PFSK-1 (cell line): Measurements from ENCODE around the gene NRP1.

Source experiments
- FOXP2 ChIP-seq: optimal IDR thresholded peaks from 2 replicates; pipeline ENCODE3; 2011; ENCODE audit warnings: borderline replicate concordance, control low read depth, inconsistent platforms; ENCODE audit not compliant: insufficient read depth; ENCODE audit errors: extremely low read length, extremely low read depth
- POLR2AphosphoS5 ChIP-seq: IDR thresholded peaks from 2 replicates; pipeline ENCODE4 v1.6.1; 2012; ENCODE audit warnings: low read depth, mild to moderate bottlenecking, control low read depth, low read length, moderate library complexity
- SIN3A ChIP-seq: IDR thresholded peaks from 2 replicates; pipeline ENCODE4 v1.6.1; 2012; ENCODE audit warnings: mild to moderate bottlenecking, low read length, moderate library complexity, borderline replicate concordance; ENCODE audit not compliant: insufficient read depth
- TAF1 ChIP-seq: IDR thresholded peaks from 2 replicates; pipeline ENCODE4 v1.6.1; 2012; ENCODE audit warnings: low read length, control low read depth, borderline replicate concordance; ENCODE audit not compliant: insufficient read depth
- TF ChIP-seq, protein P1 (sequence below), 2 experiments: IDR thresholded peaks; 2 replicates each; pipeline versions ENCODE4 v1.6.1 to v1.8.0; 2011 to 2012; ENCODE audit warnings: low read depth in 2 of 2, low read length in 2 of 2, control low read depth in 1 of 2, inconsistent platforms in 1 of 2, mild to moderate bottlenecking in 1 of 2, moderate library complexity in 1 of 2; ENCODE audit not compliant: insufficient read depth in 1 of 2

Gene NRP1

DNA sequence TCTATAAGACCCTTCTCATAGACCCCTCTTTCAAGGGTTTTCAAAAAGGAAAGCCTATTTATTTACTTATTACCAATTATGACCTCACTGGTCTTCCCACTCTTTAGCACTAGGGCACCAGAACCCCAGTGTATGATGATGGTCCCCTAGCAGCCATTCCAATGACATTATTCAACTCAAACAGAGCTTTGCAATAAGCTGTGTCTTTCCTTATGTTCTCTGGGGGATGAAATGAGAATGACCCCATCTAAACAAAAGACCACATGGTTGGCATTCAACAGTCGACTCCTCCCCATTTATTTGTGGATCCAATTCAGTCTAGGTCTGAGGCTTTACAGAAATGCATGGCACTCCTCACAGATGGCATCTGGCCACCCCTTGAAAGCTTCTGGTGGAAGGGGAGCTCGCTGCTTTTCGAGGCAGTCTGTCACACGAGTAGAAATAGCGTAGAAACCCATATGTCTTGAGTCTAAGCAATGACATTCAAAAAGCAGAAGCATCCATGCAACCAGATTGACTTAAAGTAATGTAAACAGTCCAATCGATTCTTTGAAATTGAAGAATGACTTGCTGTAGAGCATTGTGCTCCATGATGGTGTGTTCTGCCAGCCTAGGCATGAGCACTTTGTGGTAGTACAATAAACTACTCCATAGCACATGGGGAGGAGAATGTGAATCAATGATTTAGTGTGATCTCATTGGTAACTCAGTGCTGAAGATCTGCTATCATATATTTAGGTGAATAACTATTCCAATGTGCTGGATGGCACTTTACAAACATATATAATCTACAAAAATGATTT lies 29.8 kb downstream of the NRP1 start:
- TF ChIP-seq, protein P1, sequence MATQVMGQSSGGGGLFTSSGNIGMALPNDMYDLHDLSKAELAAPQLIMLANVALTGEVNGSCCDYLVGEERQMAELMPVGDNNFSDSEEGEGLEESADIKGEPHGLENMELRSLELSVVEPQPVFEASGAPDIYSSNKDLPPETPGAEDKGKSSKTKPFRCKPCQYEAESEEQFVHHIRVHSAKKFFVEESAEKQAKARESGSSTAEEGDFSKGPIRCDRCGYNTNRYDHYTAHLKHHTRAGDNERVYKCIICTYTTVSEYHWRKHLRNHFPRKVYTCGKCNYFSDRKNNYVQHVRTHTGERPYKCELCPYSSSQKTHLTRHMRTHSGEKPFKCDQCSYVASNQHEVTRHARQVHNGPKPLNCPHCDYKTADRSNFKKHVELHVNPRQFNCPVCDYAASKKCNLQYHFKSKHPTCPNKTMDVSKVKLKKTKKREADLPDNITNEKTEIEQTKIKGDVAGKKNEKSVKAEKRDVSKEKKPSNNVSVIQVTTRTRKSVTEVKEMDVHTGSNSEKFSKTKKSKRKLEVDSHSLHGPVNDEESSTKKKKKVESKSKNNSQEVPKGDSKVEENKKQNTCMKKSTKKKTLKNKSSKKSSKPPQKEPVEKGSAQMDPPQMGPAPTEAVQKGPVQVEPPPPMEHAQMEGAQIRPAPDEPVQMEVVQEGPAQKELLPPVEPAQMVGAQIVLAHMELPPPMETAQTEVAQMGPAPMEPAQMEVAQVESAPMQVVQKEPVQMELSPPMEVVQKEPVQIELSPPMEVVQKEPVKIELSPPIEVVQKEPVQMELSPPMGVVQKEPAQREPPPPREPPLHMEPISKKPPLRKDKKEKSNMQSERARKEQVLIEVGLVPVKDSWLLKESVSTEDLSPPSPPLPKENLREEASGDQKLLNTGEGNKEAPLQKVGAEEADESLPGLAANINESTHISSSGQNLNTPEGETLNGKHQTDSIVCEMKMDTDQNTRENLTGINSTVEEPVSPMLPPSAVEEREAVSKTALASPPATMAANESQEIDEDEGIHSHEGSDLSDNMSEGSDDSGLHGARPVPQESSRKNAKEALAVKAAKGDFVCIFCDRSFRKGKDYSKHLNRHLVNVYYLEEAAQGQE (IDR thresholded peaks at IDR 0.05; ENCODE audit: insufficient read depth in 1 of 2, low read depth in 2 of 2, low read length in 2 of 2): no peak
- TF ChIP-seq SIN3A: no peak
- no peak for TF ChIP-seq TAF1
- TF ChIP-seq POLR2AphosphoS5: no peak
- no peak for TF ChIP-seq FOXP2

DNA sequence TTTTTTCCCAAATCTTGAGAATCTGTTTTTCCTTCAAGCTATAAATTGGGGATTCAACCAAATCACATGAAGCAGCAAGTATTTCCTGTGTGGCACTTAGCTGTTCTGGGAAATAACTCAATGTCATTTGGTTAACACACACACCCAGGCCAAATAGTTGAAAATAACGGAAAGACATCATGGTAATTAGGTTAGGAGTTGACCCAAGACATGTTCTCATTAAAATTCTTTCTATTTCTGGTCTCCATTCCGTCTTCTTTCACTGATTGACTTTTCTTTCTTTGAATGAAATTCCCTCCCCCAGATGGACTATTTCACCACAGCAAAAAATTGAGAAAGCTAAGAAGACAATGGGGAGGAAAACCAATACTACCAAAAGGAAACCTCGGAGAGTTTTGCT lies 30.5 kb downstream of the NRP1 start:
- no peak for TF ChIP-seq SIN3A
- TF ChIP-seq POLR2AphosphoS5: no peak
- TF ChIP-seq, protein P1 (IDR thresholded peaks at IDR 0.05; ENCODE audit: insufficient read depth in 1 of 2, low read depth in 2 of 2, low read length in 2 of 2): no peak

DNA sequence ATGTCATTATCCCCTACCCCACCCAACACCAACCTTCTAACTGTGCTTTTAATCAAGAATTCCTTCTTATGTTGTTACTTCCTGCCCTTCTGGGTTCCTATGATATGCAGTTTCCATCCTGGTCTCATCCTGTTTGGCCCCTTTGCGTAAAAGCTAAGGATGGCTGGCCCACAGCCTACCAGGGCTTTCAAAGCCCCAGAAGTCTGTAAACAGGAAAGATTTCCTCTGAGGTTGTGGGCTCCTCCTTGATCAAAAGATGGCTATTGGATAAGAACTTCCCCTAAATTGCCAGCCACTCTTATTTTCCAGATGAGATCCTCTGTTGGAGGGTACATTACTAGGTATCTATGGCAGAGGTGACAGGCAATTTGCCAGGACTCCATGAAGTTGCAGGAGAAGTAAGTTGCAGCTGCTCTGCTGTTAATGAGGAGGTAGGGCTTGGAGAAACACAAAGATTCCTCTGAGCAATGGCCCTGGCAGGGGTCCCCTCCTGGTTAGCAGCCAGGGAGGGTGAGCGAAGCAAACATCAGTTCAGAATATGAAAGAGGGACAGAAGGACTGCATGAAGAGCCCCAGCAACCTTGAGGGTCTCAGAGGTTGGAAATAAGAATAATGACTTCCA lies 32.1 kb downstream of the NRP1 start:
- TF ChIP-seq POLR2AphosphoS5: no peak
- no peak for TF ChIP-seq SIN3A
- TF ChIP-seq TAF1: no peak
- TF ChIP-seq FOXP2: no peak
- TF ChIP-seq, protein P1 (IDR thresholded peaks at IDR 0.05; ENCODE audit: insufficient read depth in 1 of 2, low read depth in 2 of 2, low read length in 2 of 2): no peak

DNA sequence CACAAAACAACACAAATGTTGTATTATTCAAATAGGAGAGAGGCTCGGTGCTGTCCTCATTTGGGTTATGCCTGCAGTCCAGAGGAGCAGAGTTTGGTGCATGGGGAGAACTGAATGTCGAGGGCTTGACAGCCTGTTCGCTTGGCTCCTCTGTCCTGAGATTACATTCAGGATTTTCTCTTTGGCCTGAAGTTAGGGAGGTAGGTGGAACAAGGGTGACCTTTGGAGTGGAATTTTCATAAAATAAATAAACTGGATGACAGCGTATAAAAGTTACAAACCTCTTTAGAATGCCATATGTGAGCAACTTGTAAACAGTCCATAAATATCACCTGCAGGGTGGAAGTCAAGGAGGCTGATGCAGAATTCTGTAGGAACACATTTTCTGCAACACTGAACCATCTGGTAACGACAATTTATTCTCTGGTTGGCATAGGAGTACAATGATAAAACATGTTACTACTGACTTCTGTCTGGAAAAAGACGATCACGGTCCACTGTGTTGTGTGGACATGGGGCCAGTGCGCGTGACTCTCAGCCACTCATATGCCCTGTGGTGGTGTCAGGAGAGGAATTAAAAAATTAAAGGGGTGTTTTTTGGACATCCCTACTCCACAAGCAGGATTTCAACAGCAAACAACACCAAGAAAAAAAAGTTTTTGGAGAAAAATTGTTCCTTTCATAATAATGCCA lies 33.2 kb downstream of the NRP1 start:
- TF ChIP-seq, protein P1 (IDR thresholded peaks at IDR 0.05; ENCODE audit: insufficient read depth in 1 of 2, low read depth in 2 of 2, low read length in 2 of 2): no peak
- TF ChIP-seq TAF1 (no peak), POLR2AphosphoS5 (no peak), FOXP2 (no peak), SIN3A (no peak)
